NCI-H748 treated with DMSO at 0.1 percent for 48 hours (cell line): ENCODE measurements around the gene SAMHD1.

Source experiments
- DNase-seq: peaks from one replicate; lab custom pipeline; 2025; lab: John Stamatoyannopoulos, UW

The SAMHD1 gene

DNA sequence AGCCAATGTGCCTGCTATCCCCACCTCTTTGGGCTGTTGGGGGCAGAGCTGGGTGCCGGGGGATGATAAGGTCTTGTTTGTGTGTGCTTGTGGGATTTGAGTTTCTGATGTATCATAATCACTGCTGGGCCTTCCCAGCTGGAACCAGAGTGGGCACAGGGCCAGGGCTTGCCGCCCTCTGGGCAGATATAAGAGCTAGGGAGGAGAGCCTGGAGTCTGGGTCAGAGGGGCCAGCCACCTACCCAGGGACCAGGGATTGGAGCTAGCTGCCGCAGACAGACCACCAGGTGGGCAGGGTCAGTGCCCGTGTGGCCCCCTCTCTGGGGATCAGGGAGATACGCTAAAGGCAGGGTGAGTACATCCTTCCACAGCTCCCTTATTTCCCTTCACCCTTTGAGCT, 78.7 kb downstream of the SAMHD1 start:
- no peak for DNase-seq

DNA sequence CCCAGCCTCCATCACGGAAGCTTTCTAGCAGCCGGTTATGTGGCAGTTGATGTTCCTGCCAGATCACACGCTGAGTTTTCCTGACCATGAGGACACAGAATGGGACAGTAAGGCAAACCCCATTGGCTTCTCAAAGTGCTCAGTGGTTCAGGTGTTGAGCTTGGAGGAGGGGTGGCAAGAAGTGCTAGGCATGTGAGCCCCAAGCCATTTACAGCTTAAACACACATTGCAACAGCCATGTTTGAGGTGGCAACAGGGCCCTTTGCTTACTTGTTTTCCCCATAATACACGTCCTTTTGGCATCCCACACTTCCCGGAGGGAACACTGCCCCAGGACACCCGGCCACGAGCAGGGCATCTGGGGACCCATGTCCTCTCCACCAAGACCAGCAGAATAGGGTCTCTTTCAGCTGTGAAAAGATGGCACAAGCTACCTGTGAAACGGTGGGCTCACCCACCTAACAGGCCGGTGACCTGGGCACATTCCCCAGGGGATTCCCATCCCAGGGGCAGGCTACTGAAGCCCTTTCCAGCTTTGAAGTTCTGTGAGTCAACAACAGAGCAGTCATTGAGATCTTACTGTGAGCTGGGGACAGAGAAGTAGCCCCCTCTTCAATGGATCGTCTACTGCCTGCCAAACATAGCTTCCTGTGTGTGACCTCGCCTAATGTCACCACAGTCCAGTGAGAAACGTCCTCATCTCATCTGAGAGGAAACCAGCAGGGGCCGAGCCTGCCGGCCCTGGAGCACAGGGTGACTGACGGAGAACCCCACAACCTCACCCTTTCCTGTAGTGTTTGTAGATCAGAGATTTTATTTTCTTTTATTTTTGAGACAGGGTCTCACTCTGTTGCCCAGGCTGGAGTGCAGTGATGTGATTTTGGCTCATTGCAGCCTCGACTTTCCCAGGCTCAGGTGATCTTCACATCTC, 79.6 kb downstream of the SAMHD1 start:
- no peak for DNase-seq

DNA sequence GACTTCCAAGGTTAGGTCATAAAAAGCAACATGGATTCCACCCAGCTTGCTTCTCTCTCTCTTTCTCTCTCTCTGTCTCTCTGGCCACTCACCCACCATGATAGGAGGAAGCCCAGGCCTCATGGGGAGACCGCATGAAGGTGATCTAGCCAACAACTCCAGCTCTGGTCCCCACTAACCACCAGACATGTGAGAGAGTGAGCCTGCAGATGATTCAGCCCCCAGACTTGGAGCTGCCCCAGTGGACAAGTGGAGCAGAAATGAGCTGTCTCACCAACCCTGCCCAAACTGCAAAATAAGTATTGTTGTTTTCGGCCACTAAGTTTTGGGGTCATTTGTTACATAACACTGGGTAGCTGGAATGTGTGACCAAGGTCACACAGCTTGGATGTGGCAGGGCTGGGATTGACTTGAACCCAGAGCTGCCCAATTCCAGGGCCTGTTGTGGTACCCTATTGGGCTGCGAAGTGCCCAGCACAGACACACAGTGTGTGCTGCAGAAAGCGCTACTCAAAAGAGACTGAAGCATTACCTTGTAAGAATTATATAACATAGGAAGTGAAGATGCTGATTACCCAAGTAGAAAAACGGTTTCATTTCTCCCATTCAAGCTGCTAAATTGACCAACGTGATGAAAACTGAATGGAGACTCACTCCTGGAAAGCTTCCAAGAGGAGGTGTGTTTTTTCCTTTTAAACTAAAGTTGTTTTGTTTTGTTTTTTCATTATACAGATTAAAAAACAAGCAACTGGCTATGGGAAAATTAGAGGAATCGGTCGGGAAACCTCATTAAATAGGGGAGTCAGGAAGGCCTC, 84.6 kb downstream of the SAMHD1 start:
- DNase-seq, result no peak

DNA sequence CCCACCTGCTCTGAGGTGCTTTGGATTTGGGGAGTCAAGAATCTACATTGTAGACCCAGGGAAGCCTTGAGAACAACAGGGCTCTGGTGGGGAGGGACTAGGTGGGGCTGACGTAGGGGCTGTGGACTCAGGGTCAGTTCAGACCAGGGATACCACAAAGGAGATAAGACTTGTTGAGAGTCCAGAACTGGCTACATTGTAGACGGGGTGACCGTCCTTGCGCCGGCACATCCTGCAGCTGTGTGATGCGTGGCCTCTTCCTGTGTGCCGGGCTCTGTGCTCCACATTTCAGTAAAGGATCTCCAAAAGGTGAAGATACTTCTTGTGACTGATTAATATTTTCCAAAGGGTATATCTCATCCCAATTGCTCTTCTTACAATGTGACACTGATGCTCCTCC, 85.3 kb downstream of the SAMHD1 start:
- DNase-seq, result no peak

DNA sequence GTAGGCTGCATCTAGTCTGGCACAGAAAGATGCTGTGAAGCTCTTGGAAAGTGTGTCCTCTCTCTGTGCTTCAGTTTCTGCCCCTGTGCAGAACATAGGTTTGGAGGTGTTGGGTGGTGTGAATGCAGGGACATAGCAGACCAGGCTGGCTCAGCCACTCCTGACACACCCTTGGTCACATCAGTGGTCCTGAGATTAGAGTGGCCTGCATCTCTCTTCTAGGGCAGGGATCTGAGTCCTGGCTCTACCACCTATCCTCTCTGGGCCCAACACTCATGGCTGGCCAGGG, 85.7 kb downstream of the SAMHD1 start:
- DNase-seq, result no peak

DNA sequence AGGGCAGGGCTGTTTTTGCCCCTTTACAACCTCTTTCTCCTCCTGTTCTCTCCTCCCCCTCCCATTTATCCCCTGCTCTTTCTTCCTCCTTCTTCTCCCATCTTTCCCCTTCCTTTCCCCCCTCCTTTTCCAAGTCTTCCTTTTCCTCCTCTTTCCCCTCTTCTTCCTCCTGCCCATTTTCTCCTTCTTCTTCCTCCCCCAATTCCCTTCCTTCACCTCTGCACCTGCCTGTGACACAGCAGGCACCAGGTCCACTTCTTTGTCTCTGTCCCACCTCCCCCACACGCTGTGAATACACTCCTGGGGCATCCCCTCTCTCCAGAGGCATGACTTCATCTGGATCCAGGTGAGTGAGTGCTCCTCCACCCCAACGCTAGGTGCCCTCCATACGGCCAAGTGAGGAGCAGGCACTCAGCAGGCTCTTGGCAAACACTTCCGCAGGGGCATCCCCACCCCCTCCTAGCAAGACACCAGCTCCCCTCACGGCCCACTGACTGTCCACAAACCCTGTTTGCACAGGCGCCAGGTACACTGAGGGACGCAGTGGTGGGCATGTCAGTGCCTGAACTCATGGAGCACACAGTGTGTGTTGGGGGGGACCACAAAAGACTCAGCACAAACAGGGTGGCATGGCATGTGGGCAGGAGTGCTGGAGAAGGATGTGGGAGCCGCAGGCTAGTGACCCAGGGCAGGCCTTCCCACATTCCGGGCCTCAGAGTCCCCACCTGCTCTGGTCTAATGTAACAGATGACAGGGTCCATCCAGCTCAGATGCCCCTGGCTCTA, 86.2 kb downstream of the SAMHD1 start:
- DNase-seq, result no peak

DNA sequence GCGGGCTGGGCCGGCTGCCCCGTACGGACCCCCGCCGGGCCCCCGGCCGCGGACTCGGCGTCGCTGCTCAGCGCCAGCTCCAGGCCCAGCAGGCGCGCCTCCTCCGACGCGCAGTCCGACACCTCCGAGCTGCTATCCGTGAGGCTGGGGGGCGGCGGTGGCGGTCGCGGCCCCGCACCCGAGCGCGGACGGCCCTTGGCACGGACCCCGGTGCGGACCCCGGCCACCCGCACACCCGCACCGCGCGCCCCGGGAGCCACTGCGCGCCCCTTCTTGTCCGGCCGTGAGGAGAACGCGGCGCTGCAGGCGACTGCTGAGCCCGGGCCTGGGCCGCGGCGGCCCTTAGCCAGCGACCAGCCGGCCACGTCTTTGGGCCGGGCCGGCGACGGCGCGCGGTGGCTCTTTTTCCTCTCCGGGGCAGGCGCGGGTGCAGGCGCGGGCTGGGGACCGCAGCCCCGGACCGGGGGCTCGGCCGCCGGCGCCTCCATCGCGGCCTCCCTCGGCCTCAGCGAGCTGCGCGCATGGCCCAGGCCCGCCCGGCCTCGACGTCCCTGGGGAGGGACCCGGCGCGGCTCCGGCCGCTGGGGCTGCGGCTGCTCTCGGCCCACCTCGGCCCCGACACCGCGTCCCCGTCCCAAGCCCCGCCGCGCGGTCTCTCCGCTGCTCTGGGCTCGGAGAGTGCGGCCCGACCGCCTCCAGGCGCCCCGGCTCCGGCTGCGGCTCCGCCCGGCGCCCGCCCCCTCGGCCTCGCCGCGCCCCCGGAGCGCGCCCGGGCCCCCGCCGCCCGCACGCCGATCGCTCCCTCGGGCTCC, 88.4 kb downstream of the SAMHD1 start:
- no peak for DNase-seq

DNA sequence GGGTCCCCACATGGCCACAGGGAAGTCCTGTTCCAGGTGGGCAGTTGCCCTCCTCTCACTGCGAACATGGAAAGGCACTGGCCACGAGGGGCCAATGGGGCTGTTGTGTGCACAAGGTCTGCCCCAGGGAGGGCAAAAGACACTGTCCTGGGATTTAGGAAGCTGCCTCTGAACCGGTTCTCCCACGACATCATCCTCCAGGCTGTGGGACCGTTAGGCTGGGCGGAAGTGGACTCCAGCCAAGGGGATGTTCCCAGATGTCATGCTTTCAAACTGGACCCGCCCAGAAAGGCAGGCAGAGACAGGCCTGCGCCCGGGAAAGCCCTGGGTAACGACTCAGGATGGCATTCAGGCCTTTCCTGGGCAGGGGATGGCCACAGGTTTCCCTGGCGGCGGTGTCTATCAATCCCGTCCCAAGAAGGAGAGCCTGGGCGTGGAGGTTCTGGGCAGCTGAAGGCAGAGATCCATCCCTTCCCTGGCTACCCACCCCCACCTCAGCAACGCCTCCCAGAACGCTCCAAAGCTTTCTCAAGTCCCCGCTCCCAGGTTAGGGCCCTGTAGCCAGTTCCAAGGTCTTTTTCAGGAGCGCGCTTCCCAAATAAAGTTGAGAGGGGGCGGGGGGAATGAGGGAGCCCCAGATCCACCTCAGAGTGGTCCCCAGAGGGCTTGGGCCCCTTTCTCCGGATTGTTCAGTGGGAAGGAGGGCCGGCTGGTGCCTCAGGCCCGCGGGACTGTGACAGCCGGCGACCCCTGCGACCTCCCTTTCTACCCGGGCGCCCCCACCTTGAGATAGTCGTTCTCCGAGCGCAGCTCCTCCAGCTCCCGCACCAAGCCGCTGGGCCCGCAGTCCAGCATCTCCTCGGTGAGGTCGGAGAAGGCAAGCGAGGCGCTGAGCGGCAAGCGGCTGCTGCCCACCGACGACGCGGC, 89.4 kb downstream of the SAMHD1 start:
- peak; percentile 38 for DNase-seq

DNA sequence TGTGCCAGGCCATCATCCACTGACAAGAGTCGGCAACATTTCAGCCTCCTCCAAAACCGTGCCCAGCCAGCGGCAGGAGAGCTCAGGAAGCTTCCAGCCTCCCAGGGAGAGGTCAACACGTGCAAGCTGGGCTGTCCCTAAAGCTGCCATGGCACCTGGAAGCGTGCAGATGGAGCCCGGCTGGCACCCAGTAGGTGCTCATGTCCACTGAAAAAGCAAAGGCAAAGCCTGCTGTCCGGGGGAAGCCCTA, 90.0 kb downstream of the SAMHD1 start:
- no peak for DNase-seq

DNA sequence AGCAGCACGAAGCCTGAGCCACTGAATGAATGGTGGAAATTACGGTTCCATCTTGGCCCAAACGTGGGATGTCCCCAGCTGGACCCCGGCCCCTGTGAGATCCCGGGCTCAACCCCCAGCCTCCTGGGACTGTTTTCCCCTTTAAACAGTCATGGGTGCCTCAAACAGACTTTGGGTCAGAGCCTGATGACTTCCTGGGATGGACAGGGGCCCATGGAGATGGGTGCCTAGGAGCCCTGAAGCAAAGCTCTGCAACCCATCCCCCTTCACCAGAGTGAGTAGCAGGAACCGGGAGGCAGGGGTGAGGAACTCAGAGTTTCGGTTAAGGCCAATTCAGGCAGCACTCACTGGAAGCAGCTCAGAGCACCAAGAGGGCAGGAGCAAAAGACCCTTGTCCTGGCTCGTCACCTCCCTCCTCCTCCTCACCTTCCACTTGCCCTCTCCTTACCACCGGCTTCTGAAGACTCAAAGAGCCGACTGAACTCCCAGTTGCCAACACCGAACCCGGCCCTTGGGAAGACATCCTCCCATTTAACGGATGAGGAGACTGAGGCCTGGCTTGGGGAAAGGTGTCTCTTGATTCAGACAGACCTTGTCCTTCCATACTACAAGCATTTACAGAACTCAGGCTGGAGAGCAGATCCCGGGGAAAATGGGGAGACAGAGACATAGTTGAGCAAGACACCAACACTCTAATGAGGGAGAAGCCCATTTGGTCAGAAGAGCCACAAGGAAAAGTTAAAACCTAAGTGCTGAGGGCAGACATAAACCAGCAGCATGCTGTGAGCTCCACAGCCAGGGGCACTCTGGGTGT, 90.5 kb downstream of the SAMHD1 start:
- no peak for DNase-seq

DNA sequence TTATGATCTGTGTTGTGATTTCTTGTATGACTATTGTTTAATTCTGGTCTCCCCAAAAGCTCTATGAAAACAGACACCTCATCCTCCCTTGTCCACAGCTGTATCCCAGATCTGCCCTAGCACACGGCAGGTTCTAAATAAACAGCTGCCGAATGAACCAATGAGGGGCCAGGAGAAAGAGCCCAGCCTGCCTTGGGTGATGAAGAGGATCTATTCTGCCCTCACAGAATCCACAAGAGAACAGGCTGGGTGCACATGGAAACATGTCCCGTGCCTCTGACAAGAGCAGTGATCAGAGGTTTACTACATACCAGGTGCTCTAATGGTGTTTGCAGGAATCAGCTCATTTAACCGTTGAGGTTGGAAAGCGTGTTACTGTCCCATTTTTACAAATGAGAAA, 91.2 kb downstream of the SAMHD1 start:
- DNase-seq, result no peak

DNA sequence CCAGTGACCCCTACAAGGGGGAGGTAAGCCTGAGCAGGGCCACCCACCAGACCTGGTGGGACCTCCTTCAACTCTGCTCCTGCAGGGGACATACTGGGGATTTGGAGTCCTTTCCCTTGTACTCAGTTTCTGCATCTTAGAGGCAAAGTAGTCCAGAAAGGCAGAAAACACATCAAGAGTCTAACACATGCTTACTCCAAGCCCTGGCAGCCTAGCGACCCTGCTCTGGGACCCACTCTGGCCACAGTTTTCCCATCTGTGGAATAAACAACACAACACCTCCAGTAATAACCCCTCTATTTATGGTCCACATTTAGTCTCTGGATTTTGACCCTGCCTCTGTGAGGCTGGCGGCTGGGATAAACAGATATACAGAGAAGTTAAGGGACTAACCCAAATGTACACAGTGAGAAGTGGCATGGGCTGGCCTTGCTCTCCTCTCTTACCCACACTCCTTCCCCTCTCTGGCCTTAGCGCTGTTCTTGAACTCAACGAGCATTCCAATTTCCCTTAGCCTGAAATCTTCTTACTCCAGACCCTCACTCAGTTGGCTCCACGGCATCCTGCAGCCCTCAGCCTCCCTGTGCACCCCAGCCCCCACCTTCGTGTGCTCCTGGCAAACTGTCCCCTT, 91.7 kb downstream of the SAMHD1 start:
- no peak for DNase-seq

DNA sequence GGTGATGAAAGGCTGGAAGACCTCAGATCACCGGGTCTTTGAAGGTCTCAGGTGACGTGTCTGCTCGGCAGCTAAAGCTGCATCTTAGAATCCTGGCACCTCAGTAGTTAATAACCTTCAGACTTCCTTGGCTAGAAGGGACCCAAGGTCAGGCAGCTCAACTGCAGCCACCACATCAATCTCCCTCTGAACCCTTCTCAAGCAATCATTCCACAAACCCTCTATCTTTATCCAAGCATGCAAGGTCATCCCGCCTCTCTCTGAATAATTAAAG, 92.3 kb downstream of the SAMHD1 start:
- no peak for DNase-seq

DNA sequence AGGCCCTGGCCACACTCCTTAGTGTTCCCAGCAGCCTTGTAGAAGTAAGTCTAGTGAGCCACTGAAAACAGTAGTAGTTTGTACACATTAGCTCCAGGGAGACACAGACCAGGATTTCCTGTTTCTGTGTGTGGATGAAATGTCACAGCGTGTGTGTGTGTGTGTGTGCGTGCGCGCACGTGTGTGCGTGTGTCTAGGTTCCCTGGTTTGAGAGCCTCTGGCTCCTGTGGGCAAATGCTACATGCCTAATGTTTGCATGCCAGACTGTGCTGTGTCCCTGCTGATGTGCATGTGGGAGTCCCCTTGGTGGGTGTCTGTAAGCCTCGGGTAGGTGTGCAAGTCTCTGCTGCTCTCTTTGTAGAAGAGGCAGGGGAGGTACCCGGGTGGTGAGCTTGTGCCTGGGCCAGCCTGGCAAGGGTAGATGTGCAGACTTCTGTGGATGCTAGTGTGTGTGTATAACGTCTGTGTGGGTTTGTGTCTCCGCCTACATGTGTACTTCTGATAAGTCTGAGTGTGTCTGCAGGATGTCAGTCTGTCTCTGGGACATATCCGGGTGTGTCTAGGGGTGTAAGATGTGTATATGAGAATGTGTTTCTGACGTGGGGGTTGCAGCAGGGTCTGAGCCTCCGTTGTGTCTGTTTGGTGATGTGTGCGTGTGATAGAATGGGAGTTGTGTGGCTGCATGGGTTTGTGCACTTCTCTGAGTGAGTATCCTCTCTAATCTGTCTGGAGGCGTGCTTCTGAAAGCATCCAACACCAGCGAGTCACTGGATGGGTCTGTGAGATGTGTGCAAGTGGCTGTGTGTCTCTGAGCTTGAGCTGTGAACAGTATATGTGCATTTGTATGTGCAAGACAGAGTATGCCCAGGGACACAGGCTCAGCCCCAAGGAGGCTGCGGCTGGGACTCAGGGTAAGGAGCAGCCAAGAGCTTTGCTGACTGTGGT, 94.5 kb downstream of the SAMHD1 start:
- DNase-seq, result no peak

DNA sequence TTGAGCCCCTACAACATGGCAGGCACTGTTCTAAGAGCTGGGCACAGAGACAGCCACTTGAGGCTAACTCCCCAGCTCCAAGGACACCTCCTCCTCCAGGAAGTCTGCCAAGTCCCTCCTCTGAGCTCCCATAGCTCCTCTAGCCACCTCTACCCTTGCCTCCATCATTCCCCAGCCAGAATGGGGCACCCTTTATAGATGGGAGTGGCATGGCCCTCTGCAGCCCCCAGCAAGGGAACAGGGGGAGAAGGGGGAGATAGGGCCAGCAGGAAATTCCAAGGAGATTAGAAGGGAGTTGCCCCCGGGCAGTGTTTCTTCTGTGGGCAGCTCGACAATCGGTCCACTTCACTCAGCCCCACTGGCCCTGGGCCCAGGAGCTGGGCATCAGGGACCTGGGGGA, 95.3 kb downstream of the SAMHD1 start:
- no peak for DNase-seq

DNA sequence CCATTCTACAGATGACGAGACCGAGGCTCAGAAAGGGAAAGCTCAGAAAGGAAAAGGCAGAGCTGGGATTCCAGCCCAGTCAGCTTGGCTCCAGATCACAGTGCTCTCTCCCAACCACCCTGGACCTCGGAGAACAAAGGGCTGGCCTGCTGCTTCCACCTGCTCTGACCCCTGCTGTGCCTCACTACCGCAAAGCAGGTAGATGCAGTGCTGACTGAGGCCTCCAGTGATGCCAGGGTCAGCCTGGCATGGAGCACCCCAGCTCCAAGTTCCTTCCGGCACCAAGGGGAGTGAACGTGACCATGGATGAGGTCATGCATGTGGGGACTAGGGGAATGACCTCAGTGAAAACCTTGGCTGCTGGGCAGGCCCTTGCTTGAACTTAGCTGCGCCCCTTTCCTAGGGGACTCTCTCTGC, 96.3 kb downstream of the SAMHD1 start:
- no peak for DNase-seq

DNA sequence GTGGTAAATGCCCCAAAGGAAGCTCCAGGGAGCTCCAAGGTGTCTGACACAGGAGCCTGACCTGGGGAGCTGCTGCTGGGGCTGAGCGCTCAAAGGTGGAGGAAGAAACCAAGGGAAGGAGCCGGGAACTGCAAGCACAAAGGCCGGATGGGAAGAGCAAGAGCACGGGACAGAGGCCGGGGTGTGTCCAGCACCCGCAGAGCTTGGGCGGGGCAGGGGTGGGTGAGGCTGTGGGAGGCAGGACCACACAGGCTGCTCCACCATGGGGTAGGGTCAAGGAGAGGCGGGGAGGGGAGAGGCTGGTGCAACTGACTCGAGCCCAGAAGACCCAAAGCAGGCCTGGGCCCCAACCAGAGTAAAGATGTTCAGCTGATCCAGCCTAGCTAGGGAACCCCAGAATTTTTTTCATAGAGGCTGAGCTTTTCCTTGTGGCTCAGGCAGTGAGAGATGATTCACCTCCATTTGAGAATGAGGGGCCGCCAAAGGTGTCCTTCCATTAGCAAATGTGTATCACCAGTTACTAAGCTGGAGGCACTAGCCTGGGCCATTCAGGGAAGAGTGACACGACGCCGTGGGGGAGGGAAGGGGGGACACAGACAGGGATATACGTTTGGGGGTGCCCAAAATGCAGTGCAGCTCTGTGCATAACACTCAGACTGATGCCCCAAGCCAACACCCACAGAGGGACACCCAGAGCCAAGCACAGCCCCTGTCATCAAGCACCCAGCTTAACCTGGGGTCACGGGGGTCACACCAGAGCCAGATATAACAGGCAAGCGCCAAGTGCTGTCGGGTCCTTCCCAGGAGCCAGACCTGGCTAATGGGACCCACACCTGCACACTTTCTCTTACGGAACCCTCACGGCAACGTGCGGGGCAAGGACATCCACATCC, 96.9 kb downstream of the SAMHD1 start:
- DNase-seq, result no peak

DNA sequence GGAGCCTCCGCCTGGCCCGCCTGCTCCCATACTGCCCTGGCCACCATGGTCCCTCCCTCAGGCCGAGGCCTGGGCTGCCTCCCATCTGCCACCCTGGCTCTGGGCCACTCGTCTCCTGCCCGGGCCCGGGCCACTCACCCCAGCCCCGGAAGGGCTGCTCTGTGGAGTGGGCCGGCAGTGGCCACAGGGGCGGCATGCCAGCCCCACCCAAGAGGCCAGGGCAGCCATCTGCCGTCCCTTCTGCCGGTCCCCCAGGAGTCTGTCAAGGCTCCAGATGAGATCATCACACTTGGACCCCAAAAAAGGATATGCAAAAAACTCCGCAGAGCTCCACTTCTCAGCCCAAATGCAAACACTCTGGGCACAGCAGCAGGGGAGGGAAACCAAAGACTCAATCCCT, 99.3 kb downstream of the SAMHD1 start:
- DNase-seq, result no peak
